Endothelial cell of umbilical vein (primary cell): ENCODE measurements around the gene NCOA6. TPM values are rescaled to one million over a fixed set of nuclear protein-coding genes. Genes with fewer than 3 reads are reported as not detected.

Source experiments
- BruUV-seq: library from RNA; stranded (reverse); fragments of 400-500 nt; replicated peaks from 2 replicates; lab custom pipeline; 2021; lab: Mats Ljungman, UMichigan
- CTCF ChIA-PET: fragments of 300-600, 350-600 bp; sonication (Branson Sonifier 250); formaldehyde crosslinking; loops from one replicate; lab custom pipeline; 2021; ENCODE audit warnings: antibody characterized with exemption, inconsistent platforms; lab: Charles Lee
- POLR2A ChIA-PET: fragments of 300-600, 350-600 bp; sonication (Branson Sonifier 250); formaldehyde crosslinking; loops from one replicate; lab custom pipeline; 2021; ENCODE audit warnings: antibody characterized with exemption, inconsistent platforms; lab: Charles Lee
- DNase-seq: peaks from one replicate; pipeline ENCODE4 v3.0.0-alpha.2; 2011; ENCODE audit warnings: low read depth, low spot score
- FAIRE-seq: peaks from 2 replicates; lab custom pipeline; 2011; peaks lifted over from hg19 to GRCh38; lab: Jason Lieb, UNC
- H2AFZ ChIP-seq: 2 replicates; pipeline ENCODE4 v1.6.0; 2012; ENCODE audit warnings: low read depth, low read length, control low read depth, inconsistent platforms
- H3K27ac ChIP-seq: 2 replicates; pipeline ENCODE4 v1.5.1; 2011; ENCODE audit warnings: low read depth, mild to moderate bottlenecking, control low read depth, low read length, moderate library complexity; ENCODE audit not compliant: insufficient read depth
- H3K27me3 ChIP-seq, 2 experiments: 2 replicates each; pipeline versions ENCODE4 v1.6.0 to v1.6.1; 2011; ENCODE audit warnings: low read length in 2 of 2, mixed read lengths in 1 of 2; ENCODE audit not compliant: control insufficient read depth in 2 of 2, insufficient read depth in 2 of 2
- H3K36me3 ChIP-seq, 2 experiments: 2 replicates in 1 of 2; 3 replicates in 1 of 2; pipeline ENCODE4 v1.5.1; 2011; ENCODE audit warnings: low read length in 2 of 2, mild to moderate bottlenecking in 1 of 2, moderate library complexity in 1 of 2; ENCODE audit not compliant: control insufficient read depth in 2 of 2, insufficient read depth in 2 of 2; ENCODE audit errors: extremely low read depth in 1 of 2
- H3K4me1 ChIP-seq: 3 replicates; pipeline ENCODE4 v1.5.1; 2011; ENCODE audit warnings: mild to moderate bottlenecking, low read length; ENCODE audit not compliant: control insufficient read depth, insufficient read depth; ENCODE audit errors: extremely low read depth
- H3K4me2 ChIP-seq: 2 replicates; pipeline ENCODE4 v1.6.1; 2011; ENCODE audit warnings: low read length, control low read depth, mixed read lengths; ENCODE audit not compliant: insufficient read depth
- H3K4me3 ChIP-seq, 3 experiments: fragments of 200-600 bp in 1 of 3; sonication (generic), shearing (Covaris generic) in 1 of 3; replicated peaks in 1 of 3; 2 replicates each; pipeline ENCODE4 v1.5.1; 2011 to 2016; ENCODE audit warnings: control low read depth in 3 of 3, low read length in 3 of 3, mild to moderate bottlenecking in 2 of 3, inconsistent platforms in 1 of 3, low read depth in 1 of 3, moderate library complexity in 1 of 3; ENCODE audit not compliant: insufficient read depth in 1 of 3
- H3K79me2 ChIP-seq: 2 replicates; pipeline ENCODE4 v1.6.0; 2012; ENCODE audit warnings: low read length, inconsistent platforms; ENCODE audit not compliant: control insufficient read depth, insufficient read depth
- H3K9ac ChIP-seq: replicated peaks from 2 replicates; pipeline ENCODE3; 2011; ENCODE audit warnings: low read length, control low read depth; ENCODE audit not compliant: insufficient read depth; ENCODE audit errors: extremely low read depth
- H3K9me1 ChIP-seq: replicated peaks from 3 replicates; pipeline ENCODE4 v1.6.0; 2011; ENCODE audit warnings: mild to moderate bottlenecking, low read length; ENCODE audit not compliant: control insufficient read depth, insufficient read depth; ENCODE audit errors: extremely low read depth
- H3K9me3 ChIP-seq: replicated peaks from 2 replicates; pipeline ENCODE4 v1.5.1; 2012; ENCODE audit warnings: low read length, inconsistent platforms; ENCODE audit not compliant: control insufficient read depth, insufficient read depth
- H4K20me1 ChIP-seq: replicated peaks from 2 replicates; pipeline ENCODE3; 2011; ENCODE audit warnings: mild to moderate bottlenecking, low read length; ENCODE audit not compliant: control insufficient read depth, insufficient read depth; ENCODE audit errors: extremely low read depth
- CTCF ChIP-seq, 2 donors: IDR thresholded peaks; 1 replicate in 1 of 2; 2 replicates in 1 of 2; pipeline ENCODE4 v1.5.1; 2011; ENCODE audit warnings: low read length in 2 of 2, mild to moderate bottlenecking in 2 of 2, moderate library complexity in 2 of 2, control low read depth in 1 of 2, inconsistent platforms in 1 of 2, low read depth in 1 of 2; ENCODE audit not compliant: insufficient read depth in 1 of 2; ENCODE audit errors: extremely low read depth in 1 of 2
- EZH2 ChIP-seq: IDR thresholded peaks from 2 replicates; pipeline ENCODE4 v1.6.1; 2012; ENCODE audit warnings: borderline replicate concordance, low read depth, mild to moderate bottlenecking, moderate library complexity, low read length, inconsistent platforms; ENCODE audit not compliant: severe bottlenecking
- FOS ChIP-seq: IDR thresholded peaks from 2 replicates; pipeline ENCODE4 v1.6.1; 2011; ENCODE audit warnings: mild to moderate bottlenecking, low read length, moderate library complexity, borderline replicate concordance; ENCODE audit not compliant: insufficient read depth
- GATA2 ChIP-seq: IDR thresholded peaks from 2 replicates; pipeline ENCODE4 v1.7.0; 2011; ENCODE audit warnings: low read depth, mild to moderate bottlenecking, moderate library complexity, mixed read lengths, low read length; ENCODE audit not compliant: insufficient read length, insufficient read depth
- JUN ChIP-seq: IDR thresholded peaks from 2 replicates; pipeline ENCODE4 v1.6.1; 2011; ENCODE audit warnings: borderline replicate concordance, low read depth; ENCODE audit not compliant: insufficient read length, insufficient read depth
- MAX ChIP-seq: IDR thresholded peaks from 2 replicates; pipeline ENCODE4 v1.6.1; 2011; ENCODE audit not compliant: insufficient read depth, insufficient read length
- MYC ChIP-seq: IDR thresholded peaks from one replicate; pipeline ENCODE4 v1.6.1; 2011; ENCODE audit warnings: mild to moderate bottlenecking, low read depth, low read length
- POLR2A ChIP-seq: IDR thresholded peaks from 2 replicates; pipeline ENCODE4 v1.6.1; 2012; ENCODE audit warnings: low read depth, mild to moderate bottlenecking, control low read depth, low read length
- POLR2AphosphoS5 ChIP-seq: IDR thresholded peaks from 2 replicates; pipeline ENCODE4 v1.6.1; 2012; ENCODE audit warnings: low read depth, mild to moderate bottlenecking, control low read depth, low read length, moderate library complexity; ENCODE audit not compliant: insufficient read depth
- dilution Hi-C: fragments of 300-500 bp; cut with MboI; formaldehyde crosslinking; loops from one replicate; pipeline ENCODE4 v1.15.0; 2019; ENCODE audit warnings: low sequenced_read_pairs; ENCODE audit not compliant: extremely low pct_ligation_motif_present
- intact Hi-C: fragments of 100-400 bp; cut with micrococcal nuclease; formaldehyde crosslinking; loops from one replicate; pipeline ENCODE4 v1.10.0; 2022
- polyA plus RNA-seq, 4 experiments: library from polyadenylated mRNA; depleted of rRNA in 3 of 4; stranded (reverse) in 3 of 4; unstranded in 1 of 4; fragments of >200 nt; gene quantifications; 2 replicates each; pipeline versions ENCODE4 v1.2.1 to v1.2.3, GENCODE V29; 2011 to 2012; ENCODE audit warnings: missing spikeins in 1 of 4
- total RNA-seq: library from RNA; stranded (reverse); gene quantifications from 2 replicates; pipeline ENCODE4 v1.2.3, GENCODE V29; 2021

The NCOA6 gene
- total and polyA plus RNA-seq, 2 donors (not counting 3 experiments of a cell fraction or from before 2014, with no cell fraction given), result 16.9 to 26.7 TPM

- H3K27me3 ChIP-seq, result no peaks in the 10 kb centered on the region
- peaks cover 2 to 23% of the 10 kb centered on the region in 2 experiments for H3K36me3 ChIP-seq
- no peak for TF ChIP-seq GATA2
- TF ChIP-seq MAX, result no peak
- no peak for TF ChIP-seq CTCF (IDR thresholded peaks at IDR 0.05; ENCODE audit: extremely low read depth in 1 of 2, insufficient read depth in 1 of 2, low read depth in 1 of 2, low read length in 2 of 2)
- no peak for TF ChIP-seq POLR2A
- TF ChIP-seq FOS, result no peak
- TF ChIP-seq JUN, result no peak
- no peak for TF ChIP-seq POLR2AphosphoS5
- no peak for TF ChIP-seq MYC
- TF ChIP-seq EZH2, result no peak
- H3K79me2 ChIP-seq, result no peaks in the 10 kb centered on the region
- dilution Hi-C loops, result no loop called here
- H3K4me3 ChIP-seq, result no peak overlapping the region
- no peak for DNase-seq
- no TSS peak for BruUV-seq
- H3K9ac ChIP-seq, result no peak overlapping the region
- no peaks in the 10 kb centered on the region for H3K4me1 ChIP-seq
- no peak overlapping the region for H2AFZ ChIP-seq
- FAIRE-seq, result no peak
- no peaks in the 10 kb centered on the region for H3K9me1 ChIP-seq
- H4K20me1 ChIP-seq, result no peaks in the 10 kb centered on the region
- no peak overlapping the region for H3K27ac ChIP-seq
- intact Hi-C loops, result no loop called here
- ChIA-PET POLR2A (no interaction called here), CTCF (interaction anchor here (1.3 to 4.9 kb wide), 2 partner anchors 15 to 442 kb away, joined by 4 to 23 read pairs; no protein-coding TSS in a partner anchor)
- H3K9me3 ChIP-seq, result no peaks in the 10 kb centered on the region
- no peak overlapping the region for H3K4me2 ChIP-seq
These were observed 70.8 kb downstream of the NCOA6 start for GRCh38 chr20:34754611-34755010.
